K562 (cell line): ENCODE results near the gene TREH. TPM values are rescaled to one million over a fixed set of nuclear protein-coding genes. Genes with fewer than 3 reads are reported as not detected.

Experiments used
- TCF3 ChIP-seq: sonication (generic); formaldehyde crosslinking; IDR thresholded peaks from 2 replicates; pipeline ENCODE4 v1.4.0; 2020; ENCODE audit warnings: mild to moderate bottlenecking, missing genetic modification reagents
- polyA plus RNA-seq, 8 experiments: library from polyadenylated mRNA; depleted of rRNA in 4 of 8; stranded (reverse) in 5 of 8; unstranded in 3 of 8; fragments of >200 nt; fragmentation: Nextera tagmentation in 2 of 8; fragmentation: Illumina TruSeq in 1 of 8; extraction: Ambion mirVana in 2 of 8; extraction: Trizol in 1 of 8; gene quantifications; 2 replicates each; pipeline versions ENCODE4 v1.2.1 to v1.2.3, GENCODE V29; 2011 to 2014; ENCODE audit warnings: inconsistent platforms in 1 of 8, missing spikeins in 1 of 8
- total RNA-seq, 7 experiments: library from RNA; depleted of rRNA in 6 of 7; stranded (reverse); fragments of >200 nt in 6 of 7; fragmentation: Illumina TruSeq in 2 of 7; extraction: Trizol in 2 of 7; gene quantifications; 2 replicates each; pipeline versions ENCODE4 v1.2.1 to v1.2.3, GENCODE V29; 2011 to 2021; ENCODE audit warnings: low replicate concordance in 1 of 7
- TF ChIP-seq, protein P1 (sequence below): fragments of 200-600 bp; sonication (generic); IDR thresholded peaks from one replicate; pipeline ENCODE4 v1.6.1; 2012; ENCODE audit warnings: mild to moderate bottlenecking, low read depth, low read length, inconsistent platforms

TREH gene
- total and polyA plus RNA-seq, 9 of the 15 experiments (the other 6 are each of a cell fraction or from before 2014, with no cell fraction given) = 0.09 to 0.20 (median 0.11) TPM; not detected in 6

DNA sequence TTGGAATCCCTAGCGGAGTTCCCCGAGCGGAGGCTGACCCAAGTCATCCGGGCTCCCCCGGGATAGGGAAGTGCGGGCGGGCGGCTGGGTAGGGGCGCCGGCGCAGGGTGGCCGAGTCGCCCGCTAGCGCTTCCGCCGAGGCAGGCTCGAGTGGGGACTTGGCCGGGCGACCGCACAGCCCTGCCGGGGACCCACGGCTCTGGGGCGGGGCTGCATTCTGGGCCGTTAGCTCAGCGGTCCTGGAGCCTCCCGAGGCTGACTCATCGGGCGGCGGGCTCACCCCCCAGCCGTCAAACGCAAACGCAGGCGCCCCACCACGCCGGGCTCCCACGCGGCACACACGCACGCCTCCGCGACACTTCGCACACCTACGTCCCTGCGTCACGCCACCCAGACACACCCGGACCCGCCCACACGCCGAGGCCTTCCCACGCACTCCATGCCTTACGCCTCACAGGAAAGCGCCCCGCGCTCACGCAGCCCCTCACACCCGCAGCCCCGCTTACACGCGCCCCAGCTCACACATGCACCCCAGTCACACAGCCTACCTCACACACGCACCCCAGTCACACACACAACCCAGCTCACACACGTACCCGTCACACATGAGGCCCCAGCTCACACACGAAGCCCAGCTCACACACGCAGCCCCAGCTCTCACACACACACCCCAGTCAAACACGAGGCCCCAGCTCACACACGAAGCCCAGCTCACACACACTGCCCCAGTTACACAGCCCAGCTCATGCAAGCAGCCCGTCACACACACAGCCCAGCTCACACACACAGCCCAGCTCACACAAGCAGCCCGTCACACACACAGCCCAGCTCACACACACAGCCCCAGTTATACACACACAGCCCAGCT is 70.9 kb downstream of the TREH start (continued):
- TF ChIP-seq, protein P1, sequence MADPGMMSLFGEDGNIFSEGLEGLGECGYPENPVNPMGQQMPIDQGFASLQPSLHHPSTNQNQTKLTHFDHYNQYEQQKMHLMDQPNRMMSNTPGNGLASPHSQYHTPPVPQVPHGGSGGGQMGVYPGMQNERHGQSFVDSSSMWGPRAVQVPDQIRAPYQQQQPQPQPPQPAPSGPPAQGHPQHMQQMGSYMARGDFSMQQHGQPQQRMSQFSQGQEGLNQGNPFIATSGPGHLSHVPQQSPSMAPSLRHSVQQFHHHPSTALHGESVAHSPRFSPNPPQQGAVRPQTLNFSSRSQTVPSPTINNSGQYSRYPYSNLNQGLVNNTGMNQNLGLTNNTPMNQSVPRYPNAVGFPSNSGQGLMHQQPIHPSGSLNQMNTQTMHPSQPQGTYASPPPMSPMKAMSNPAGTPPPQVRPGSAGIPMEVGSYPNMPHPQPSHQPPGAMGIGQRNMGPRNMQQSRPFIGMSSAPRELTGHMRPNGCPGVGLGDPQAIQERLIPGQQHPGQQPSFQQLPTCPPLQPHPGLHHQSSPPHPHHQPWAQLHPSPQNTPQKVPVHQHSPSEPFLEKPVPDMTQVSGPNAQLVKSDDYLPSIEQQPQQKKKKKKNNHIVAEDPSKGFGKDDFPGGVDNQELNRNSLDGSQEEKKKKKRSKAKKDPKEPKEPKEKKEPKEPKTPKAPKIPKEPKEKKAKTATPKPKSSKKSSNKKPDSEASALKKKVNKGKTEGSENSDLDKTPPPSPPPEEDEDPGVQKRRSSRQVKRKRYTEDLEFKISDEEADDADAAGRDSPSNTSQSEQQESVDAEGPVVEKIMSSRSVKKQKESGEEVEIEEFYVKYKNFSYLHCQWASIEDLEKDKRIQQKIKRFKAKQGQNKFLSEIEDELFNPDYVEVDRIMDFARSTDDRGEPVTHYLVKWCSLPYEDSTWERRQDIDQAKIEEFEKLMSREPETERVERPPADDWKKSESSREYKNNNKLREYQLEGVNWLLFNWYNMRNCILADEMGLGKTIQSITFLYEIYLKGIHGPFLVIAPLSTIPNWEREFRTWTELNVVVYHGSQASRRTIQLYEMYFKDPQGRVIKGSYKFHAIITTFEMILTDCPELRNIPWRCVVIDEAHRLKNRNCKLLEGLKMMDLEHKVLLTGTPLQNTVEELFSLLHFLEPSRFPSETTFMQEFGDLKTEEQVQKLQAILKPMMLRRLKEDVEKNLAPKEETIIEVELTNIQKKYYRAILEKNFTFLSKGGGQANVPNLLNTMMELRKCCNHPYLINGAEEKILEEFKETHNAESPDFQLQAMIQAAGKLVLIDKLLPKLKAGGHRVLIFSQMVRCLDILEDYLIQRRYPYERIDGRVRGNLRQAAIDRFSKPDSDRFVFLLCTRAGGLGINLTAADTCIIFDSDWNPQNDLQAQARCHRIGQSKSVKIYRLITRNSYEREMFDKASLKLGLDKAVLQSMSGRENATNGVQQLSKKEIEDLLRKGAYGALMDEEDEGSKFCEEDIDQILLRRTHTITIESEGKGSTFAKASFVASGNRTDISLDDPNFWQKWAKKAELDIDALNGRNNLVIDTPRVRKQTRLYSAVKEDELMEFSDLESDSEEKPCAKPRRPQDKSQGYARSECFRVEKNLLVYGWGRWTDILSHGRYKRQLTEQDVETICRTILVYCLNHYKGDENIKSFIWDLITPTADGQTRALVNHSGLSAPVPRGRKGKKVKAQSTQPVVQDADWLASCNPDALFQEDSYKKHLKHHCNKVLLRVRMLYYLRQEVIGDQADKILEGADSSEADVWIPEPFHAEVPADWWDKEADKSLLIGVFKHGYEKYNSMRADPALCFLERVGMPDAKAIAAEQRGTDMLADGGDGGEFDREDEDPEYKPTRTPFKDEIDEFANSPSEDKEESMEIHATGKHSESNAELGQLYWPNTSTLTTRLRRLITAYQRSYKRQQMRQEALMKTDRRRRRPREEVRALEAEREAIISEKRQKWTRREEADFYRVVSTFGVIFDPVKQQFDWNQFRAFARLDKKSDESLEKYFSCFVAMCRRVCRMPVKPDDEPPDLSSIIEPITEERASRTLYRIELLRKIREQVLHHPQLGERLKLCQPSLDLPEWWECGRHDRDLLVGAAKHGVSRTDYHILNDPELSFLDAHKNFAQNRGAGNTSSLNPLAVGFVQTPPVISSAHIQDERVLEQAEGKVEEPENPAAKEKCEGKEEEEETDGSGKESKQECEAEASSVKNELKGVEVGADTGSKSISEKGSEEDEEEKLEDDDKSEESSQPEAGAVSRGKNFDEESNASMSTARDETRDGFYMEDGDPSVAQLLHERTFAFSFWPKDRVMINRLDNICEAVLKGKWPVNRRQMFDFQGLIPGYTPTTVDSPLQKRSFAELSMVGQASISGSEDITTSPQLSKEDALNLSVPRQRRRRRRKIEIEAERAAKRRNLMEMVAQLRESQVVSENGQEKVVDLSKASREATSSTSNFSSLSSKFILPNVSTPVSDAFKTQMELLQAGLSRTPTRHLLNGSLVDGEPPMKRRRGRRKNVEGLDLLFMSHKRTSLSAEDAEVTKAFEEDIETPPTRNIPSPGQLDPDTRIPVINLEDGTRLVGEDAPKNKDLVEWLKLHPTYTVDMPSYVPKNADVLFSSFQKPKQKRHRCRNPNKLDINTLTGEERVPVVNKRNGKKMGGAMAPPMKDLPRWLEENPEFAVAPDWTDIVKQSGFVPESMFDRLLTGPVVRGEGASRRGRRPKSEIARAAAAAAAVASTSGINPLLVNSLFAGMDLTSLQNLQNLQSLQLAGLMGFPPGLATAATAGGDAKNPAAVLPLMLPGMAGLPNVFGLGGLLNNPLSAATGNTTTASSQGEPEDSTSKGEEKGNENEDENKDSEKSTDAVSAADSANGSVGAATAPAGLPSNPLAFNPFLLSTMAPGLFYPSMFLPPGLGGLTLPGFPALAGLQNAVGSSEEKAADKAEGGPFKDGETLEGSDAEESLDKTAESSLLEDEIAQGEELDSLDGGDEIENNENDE = no peak
- peak; percentile 56 for TF ChIP-seq TCF3 (CRISPR knock-in tag)
